ENCODE measurements around the gene TNFRSF1B. TPM values are rescaled to one million over a fixed set of nuclear protein-coding genes. Genes with fewer than 3 reads are reported as not detected.

TNFRSF1B gene
- polyA plus RNA-seq, 1 donor (not counting 4 experiments of a cell fraction or from before 2014, with no cell fraction given) = 0.04 TPM

DNA sequence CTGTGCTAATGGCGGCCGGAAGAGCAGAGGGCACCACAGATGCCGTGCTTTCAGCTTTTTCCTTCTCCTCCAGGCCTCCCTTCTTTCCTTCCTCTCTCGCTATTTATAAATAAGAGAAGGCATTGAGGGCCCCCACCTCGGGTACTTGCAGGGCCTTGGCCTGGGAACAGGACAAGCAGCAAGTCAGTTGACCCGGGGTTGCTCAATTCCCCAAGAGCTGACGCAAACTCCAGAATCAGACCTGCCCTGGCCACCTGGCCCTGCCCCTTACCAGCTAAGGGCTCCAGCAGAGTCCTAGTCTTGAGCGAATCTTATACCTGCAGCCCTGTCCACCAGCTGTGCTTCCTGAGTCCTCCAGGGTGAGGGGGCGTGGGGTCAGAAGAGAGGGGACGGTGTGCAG, 13.5 kb downstream of the TNFRSF1B start:
- Histone ChIP-seq H3K4me3 (ENCODE audit: control insufficient read depth in 2 of 3, extremely low read depth in 1 of 3, insufficient read depth in 2 of 3, low read depth in 1 of 3, low read length in 3 of 3) (no peak overlapping the region), H3K9me3 (ENCODE audit: control insufficient read depth, low read depth, low read length) (no peaks in the 10 kb centered on the region), H4K20me1 (ENCODE audit: control insufficient read depth, extremely low read depth, insufficient read depth, low read length) (no peaks in the 10 kb centered on the region), H3K36me3 (ENCODE audit: control insufficient read depth in 2 of 2, extremely low read depth in 1 of 2, insufficient read depth in 2 of 2, low read length in 2 of 2) (no peaks in the 10 kb centered on the region), H3K9me1 (ENCODE audit: control insufficient read depth, extremely low read depth, insufficient read depth, low read length) (no peaks in the 10 kb centered on the region), H3K27ac (ENCODE audit: control insufficient read depth, insufficient read depth, low read length) (no peak overlapping the region), H3K9ac (ENCODE audit: control insufficient read depth, extremely low read depth, insufficient read depth, low read length) (no peak overlapping the region), H3K4me1 (ENCODE audit: control insufficient read depth, extremely low read depth, insufficient read depth, low read length) (no peaks in the 10 kb centered on the region), H3K4me2 (ENCODE audit: control insufficient read depth, extremely low read depth, insufficient read depth, low read depth, low read length) (no peak overlapping the region), H2AFZ (ENCODE audit: control insufficient read depth, low read length) (no peak overlapping the region), H3K79me2 (ENCODE audit: control insufficient read depth, insufficient read depth, low read length) (no peaks in the 10 kb centered on the region), H3K27me3 (ENCODE audit: control insufficient read depth, extremely low read depth, insufficient read depth, low read length) (peaks cover 24% of the 10 kb centered on the region)
- FAIRE-seq (no peak), DNase-seq (ENCODE audit: low read depth, low spot score) (no peak)
- dilution Hi-C loops (cut with MboI; ENCODE audit: extremely low pct_ligation_motif_present, low sequenced_read_pairs) = no loop called here
- TF ChIP-seq CTCF (optimal IDR thresholded peaks at IDR 0.05 in 1 of 3, IDR thresholded peaks at IDR 0.05 in 1 of 3, conservative IDR thresholded peaks at IDR 0.05 in 1 of 3; ENCODE audit: extremely low read depth in 1 of 3, insufficient read depth in 2 of 3, low read length in 3 of 3) (no peak), EZH2 (IDR thresholded peaks at IDR 0.05; ENCODE audit: low read length) (no peak)

GRCh38 chr1:12180903-12181302, 14.1 kb downstream of the TNFRSF1B start:
- H3K9ac ChIP-seq (ENCODE audit: control insufficient read depth, extremely low read depth, insufficient read depth, low read length) = no peak overlapping the region
- peaks cover 24% of the 10 kb centered on the region for H3K27me3 ChIP-seq (ENCODE audit: control insufficient read depth, extremely low read depth, insufficient read depth, low read length)
- no peaks in the 10 kb centered on the region for H3K36me3 ChIP-seq (ENCODE audit: control insufficient read depth in 2 of 2, extremely low read depth in 1 of 2, insufficient read depth in 2 of 2, low read length in 2 of 2)
- H3K79me2 ChIP-seq (ENCODE audit: control insufficient read depth, insufficient read depth, low read length) = no peaks in the 10 kb centered on the region
- FAIRE-seq = no peak
- H3K27ac ChIP-seq (ENCODE audit: control insufficient read depth, insufficient read depth, low read length) = no peak overlapping the region
- H3K4me3 ChIP-seq (ENCODE audit: control insufficient read depth in 2 of 3, extremely low read depth in 1 of 3, insufficient read depth in 2 of 3, low read depth in 1 of 3, low read length in 3 of 3) = no peak overlapping the region
- no peaks in the 10 kb centered on the region for H4K20me1 ChIP-seq (ENCODE audit: control insufficient read depth, extremely low read depth, insufficient read depth, low read length)
- H2AFZ ChIP-seq (ENCODE audit: control insufficient read depth, low read length) = no peak overlapping the region
- H3K9me1 ChIP-seq (ENCODE audit: control insufficient read depth, extremely low read depth, insufficient read depth, low read length) = no peaks in the 10 kb centered on the region
- H3K4me2 ChIP-seq (ENCODE audit: control insufficient read depth, extremely low read depth, insufficient read depth, low read depth, low read length) = no peak overlapping the region
- no peaks in the 10 kb centered on the region for H3K4me1 ChIP-seq (ENCODE audit: control insufficient read depth, extremely low read depth, insufficient read depth, low read length)
- H3K9me3 ChIP-seq (ENCODE audit: control insufficient read depth, low read depth, low read length) = no peaks in the 10 kb centered on the region
- no peak for DNase-seq (ENCODE audit: low read depth, low spot score)
- dilution Hi-C loops (cut with MboI; ENCODE audit: extremely low pct_ligation_motif_present, low sequenced_read_pairs) = no loop called here
- no peak for TF ChIP-seq EZH2 (IDR thresholded peaks at IDR 0.05; ENCODE audit: low read length)
- TF ChIP-seq CTCF (optimal IDR thresholded peaks at IDR 0.05 in 1 of 3, IDR thresholded peaks at IDR 0.05 in 1 of 3, conservative IDR thresholded peaks at IDR 0.05 in 1 of 3; ENCODE audit: extremely low read depth in 1 of 3, insufficient read depth in 2 of 3, low read length in 3 of 3) = no peak

All from keratinocyte (primary cell).